Right kidney (tissue), 1 donor: ENCODE data around the gene GPR68.
"Not testable (repeated sequence)": the region's sequence is repeated elsewhere in the genome, so short reads cannot be mapped to it uniquely, and the experiment has no call there.

ENCODE experiments used
- DNase-seq: peaks from one replicate; pipeline ENCODE4 v3.0.0-alpha.2; 2016

Gene GPR68

DNA sequence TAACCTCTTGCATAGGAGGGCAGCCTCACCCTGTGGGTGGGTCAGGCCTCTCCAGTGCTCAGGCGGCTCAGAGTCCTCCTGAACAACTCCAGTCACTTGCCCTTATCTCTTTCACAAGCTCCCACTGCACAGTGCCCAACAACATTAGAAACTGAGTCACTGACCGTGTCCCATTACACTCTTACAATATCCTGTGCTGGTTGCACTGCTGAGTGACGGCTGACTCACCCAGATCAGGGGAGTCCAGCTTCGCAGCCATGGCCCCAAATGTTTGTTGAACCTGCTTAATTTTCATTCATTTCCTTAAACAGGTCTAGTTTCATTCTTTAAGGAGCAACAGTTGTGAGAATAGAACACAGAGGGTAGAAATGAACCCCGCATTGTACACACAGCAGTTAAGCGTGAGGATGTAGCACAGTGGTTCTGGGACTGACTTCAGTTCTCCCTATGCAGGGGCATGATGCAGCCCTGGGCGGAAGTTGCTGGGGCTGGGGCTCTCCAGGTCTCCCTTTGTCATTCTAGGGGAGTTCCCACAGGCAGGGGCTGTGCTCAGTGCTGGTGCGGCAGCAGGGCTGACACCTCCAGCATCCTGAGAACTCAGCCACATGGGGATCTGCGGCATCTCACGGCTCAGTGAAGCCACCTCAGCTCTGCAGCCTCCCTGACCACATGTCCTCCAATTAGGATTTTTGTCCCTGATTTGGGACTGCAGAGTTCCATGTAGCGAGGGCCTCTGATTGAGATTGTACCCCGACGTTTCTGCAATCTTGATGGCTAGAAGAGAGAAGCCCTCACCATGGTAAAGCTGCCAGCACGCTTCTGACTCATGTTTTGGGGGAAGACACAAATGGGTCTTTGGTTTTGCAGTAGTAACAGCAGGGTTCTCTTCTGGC is 16.1 kb downstream of the GPR68 start:
- no peak for DNase-seq

DNA sequence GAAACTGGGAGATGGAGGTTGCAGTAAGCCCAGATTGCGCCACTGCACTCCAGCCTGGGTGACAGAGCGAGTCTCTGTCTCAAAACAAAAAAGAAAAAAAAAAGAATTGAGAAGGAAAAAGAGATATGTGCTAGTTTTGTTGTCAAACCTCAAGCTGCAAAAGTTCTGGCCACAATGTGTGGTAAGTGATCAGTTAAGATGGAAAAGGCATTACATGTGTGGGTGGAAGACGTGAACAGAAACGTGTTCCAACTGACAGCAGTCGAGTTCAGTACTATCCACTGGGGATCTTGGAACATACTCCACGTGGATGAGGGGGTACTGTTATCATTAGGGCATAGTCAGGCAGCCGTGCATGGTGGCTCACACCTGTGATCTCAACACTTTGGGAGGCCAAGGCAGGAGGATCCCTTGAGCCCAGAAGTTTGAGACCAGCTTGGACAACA is 17.3 kb downstream of the GPR68 start:
- DNase-seq, result no peak

DNA sequence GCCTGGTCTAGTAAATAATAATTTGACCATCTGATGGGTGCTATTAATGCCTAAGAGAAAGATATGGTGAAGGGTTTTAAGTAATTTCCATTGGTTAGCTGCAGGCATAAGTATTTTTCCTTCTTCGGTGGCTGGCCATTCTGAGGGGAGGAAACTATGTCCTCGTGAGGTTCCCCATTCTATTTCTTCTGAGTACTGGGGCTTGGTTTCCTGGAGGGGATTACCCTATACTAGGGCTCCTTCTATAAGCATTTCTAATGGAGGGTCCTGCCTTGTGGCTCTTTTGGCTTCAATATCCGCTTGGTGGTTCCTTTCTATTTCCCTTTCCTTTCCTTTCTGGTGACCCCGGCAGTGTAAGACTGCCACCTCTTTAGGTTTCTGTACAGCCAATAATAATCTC is 18.1 kb downstream of the GPR68 start:
- not testable (repeated sequence) for DNase-seq

DNA sequence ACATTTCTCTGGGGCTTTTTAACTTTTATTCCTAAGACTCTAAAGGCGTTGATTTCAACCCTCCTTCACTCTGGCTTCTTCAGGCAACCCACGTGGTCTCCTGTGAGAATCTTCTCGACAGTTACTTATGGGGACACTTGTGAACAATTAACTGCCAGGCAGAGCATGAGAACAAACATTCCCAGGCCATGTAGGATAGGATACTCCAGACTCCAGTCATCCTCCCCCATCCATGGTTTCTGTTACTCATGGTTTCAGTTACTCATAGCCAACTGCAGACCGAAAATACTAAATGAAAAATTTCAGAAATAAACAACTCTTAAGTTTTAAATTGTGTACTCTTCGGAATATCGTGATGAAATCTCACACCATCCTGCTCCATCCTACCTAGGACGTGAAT is 19.5 kb downstream of the GPR68 start:
- DNase-seq, result no peak

DNA sequence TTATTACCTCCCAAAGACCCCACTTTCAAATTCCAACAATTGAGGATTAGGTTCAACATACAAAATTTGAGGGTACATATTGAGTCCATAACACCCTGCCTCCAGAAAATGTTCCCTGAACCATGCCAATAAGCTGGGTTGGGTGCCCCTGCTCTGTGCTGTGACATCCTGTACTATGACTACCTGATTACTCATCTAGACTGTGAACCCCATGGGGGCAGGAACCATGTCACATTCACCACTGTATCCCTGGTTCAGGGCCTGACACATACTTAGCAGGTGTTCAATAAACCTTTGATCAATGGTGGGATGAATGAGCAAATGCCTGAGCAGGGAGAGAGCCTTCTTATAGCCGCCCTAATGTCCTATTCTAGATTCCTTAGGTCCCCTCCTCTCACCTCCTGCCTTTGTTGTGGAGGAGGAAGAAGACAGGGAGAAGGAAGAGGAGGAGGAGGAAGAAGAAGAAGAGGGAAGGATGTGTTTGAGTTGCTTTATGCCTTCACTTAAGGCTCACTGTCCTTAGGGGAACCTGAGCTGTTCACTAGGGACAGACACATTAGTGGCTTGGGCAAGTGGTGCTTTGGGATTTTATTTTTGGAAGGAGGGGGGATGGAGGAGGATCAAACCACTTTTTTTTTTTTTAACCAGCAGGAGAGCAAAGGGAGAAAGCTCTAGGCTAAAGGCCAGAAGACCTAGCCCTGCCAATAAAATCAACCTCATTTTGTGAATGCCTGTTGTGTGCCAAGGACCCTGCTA is 21.3 kb downstream of the GPR68 start:
- no peak for DNase-seq

DNA sequence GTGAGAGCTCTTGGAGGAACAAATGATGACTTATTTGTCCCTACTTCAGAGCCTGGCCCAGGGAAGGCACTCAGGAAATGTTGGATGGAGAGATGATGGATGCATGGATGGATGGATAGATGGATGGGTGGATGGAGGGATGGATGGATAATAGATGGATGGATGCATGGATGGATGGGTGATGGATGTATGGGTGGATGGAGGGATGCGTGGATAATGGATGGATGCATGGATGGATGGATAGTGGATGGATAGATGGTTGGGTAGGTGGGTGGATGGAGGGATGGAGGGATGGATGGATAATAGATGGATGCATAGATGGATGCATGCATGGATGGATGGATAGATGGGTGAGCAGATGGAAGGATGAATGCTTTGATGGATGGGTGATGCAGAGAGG is 23.2 kb downstream of the GPR68 start:
- no peak for DNase-seq

DNA sequence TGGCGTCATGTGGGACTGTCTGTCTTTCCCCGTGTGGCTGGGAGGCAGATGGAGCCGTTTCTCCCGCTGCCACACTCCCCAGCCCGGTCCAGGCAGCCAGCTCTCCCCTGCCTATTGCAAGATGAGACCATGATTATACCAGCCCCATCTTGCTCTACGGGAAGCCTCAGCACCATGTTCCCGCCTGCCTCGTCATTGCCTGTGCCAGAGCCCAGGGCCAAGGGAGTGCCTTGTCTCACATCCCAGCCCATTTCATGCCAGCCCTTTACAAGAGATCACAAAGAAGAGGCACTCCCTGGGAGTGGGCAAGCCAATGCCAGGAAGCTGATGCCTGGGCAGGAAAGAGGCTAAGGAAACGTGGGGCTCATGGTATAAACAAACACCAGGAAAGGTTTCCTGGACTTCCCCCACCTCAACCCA is 23.9 kb downstream of the GPR68 start:
- no peak for DNase-seq

DNA sequence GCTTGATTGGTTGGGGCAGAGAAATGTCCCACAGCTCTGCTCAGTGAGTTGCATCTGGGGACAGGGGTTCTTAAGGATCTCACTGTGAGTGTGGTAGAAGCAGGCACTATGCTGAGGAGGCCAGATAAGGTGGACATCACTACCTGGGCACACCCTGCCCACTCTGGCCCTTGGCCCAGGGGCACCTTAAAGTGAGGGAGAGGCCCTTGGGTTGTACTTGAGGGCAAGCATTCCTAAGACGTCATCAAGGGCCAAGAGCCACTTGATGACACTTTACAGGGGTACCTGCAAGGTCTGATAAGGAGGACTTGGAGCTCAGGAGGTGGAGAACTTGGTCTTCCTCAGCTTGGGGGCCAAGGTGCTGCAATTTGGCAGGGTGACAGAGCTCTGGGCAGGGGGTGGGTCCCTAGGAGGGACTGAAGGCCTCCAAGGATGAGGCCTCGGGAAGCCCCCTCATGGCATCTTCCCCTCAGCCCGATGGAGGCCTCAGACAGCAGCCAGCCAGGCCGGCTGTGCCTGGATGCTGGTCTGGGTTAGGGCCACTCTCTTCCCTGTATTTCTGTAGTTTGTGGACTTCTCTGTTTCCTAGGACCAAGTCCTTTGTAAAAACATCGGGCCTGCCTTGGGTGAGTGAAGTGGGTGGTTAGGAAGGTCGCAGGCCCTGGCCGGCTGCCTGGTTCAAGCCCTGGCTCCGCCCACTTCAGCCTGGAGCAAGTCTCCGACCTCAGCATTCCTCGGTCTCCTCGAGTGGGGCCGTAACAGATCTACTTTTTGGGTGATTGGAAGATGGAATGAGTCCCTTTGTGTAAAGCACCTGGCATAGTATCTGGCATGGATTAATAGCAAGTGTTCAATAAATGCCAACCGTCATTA is 24.8 kb downstream of the GPR68 start:
- no peak for DNase-seq

DNA sequence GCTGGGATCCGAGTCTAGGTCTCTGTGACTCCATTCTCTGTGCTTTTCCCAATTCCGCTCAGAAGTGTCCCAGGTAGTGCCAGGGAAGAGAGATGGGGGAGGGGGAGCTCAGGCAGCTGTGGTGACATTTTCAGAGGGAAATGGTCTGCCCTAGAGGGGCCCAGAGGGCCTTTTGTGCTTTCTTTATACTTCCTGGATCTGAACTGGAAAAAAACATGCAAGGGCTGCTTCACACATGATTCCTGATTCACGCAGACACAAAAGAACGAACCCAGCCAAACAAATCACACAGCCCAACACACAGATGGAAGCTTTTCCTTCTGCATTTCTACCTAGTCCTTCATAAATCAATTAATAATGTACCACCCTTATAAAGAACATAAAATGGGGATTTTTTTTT is 26.5 kb downstream of the GPR68 start:
- DNase-seq, result no peak

DNA sequence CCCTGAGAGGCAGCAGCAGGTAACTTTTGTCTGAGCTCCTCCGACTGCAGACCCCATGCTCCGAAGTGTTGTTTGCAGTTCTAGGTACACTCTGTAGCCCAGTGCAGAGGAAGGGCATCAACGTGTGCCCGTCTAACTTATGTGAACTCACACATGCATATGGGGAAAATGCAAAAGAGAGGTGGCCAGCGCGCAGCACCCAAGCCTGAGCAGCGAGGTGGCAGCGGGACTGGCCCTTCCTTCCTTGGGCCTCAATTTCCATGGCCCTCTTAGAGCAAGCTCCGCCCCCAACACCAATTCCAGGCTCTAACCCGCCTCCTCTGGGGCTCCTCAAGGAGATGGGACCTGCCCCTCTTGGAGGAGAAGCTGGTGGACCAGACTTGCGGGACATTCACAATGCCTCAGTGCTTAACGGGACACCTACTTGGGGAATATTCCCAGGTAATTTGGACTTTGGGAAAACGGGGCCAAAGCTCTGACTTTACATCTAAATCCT is 27.7 kb downstream of the GPR68 start:
- no peak for DNase-seq

DNA sequence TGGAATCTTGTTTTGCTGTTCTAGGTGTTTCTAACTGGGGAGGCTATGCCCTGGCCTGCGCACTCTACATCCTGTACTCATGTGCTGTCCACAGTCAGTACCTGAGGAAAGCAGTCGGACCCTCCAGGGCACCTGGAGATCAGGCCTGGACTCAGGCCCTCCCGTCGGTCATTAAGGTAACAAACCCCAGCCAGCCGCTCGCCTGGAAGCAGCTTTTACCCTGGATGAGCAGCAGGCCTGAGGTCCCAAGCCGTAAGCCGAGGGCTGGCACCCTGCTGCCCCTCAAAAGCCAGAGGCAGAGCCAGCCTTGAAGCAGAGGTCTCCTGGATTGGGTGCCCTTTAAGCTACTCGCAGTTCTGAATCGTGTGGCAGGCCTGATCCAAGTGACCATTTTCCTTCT is 29.1 kb downstream of the GPR68 start:
- no peak for DNase-seq

DNA sequence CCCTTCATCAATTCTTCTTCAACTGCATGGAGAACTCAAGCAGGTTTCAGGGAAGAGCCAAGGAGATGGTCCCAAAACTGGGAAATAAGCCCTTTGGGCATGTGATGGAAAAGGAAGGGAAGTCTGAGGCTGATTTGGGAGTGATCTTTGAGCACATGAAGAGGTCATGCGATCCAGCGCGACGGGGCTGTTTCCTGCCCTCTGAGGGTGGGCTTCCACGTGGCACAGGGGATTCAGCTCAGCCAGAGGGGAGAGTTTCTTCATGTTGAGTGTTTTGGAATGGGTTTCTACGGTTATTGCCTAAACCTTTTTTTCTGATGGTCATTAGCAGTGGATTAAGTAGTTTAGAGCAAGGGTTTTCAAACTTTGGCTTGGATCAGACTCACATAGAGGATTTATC is 30.2 kb downstream of the GPR68 start:
- DNase-seq, result no peak

DNA sequence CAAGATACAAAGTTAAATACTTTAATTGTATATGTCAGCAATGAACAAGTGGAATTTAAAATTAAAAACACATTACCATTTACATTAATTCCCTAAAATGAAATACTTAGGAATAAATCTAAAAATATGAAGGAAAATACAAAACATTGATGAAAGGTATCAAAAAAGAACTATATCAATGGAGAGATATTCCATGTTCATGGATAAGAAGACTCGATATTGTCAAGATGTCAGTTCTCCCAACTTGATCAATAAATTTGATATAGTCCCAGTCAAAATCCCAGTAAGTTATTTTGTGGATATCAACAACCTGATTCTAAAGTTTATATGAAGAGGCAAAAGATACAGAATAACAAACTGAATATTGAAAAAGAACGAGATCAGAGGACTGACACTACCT is 33.5 kb downstream of the GPR68 start:
- no peak for DNase-seq

DNA sequence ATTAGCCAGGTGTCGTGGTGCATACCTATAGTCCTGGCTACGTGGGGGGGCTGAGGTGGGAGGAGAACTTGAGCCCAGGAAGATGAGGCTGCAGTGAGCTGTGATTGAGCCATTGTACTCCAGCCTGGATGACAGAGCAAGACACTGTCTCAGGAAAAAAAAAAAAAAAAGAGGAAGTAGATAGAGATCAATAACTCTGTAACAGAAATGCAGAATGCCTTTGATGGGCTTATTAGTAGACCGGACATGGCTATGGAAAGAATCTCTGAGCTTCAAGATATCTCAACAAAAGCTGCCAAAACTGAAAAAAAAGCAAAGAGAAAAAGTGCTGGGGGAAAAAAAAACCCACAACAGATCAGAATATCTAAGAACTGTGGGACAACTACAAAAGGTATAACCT is 37.5 kb downstream of the GPR68 start:
- no peak for DNase-seq

DNA sequence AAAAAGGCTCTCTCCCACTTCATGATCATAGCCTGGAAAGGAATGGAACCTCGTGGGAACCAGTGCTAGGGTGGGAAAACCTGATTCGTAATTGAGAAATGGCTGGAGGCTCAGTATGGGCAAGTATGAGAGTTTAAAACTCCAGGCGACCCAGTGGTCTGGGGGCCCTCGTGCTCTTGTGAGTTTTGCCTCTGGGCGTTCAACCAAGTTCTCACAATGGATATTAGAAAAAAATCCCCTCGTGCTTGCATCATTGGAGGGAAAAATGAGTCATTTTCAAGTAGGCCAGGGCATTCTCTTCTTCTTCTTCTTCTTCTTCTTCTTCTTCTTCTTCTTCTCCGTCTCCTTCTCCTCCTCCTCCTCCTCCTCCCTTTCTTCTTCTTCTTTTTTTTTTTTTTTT is 39.0 kb downstream of the GPR68 start:
- DNase-seq, result no peak

DNA sequence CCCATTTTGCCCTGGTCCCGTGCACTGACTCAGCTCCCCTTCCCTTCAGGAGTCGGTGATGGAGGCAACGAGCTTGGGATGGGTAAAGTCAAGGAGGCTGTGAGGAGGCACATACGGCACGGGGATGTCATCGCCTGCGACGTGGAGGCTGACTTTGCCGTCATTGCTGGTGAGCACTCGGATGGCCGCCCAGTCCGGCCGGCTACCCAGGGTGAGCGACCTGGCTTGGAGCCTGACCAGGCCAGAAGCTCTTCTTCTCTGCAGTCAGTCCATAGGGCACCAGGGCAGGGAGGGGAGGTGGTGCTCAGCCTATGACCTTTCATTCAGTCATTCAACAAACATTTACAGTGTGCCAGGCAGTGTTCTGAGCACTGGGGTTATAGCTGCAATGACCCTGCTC is 39.8 kb downstream of the GPR68 start:
- DNase-seq, result no peak

DNA sequence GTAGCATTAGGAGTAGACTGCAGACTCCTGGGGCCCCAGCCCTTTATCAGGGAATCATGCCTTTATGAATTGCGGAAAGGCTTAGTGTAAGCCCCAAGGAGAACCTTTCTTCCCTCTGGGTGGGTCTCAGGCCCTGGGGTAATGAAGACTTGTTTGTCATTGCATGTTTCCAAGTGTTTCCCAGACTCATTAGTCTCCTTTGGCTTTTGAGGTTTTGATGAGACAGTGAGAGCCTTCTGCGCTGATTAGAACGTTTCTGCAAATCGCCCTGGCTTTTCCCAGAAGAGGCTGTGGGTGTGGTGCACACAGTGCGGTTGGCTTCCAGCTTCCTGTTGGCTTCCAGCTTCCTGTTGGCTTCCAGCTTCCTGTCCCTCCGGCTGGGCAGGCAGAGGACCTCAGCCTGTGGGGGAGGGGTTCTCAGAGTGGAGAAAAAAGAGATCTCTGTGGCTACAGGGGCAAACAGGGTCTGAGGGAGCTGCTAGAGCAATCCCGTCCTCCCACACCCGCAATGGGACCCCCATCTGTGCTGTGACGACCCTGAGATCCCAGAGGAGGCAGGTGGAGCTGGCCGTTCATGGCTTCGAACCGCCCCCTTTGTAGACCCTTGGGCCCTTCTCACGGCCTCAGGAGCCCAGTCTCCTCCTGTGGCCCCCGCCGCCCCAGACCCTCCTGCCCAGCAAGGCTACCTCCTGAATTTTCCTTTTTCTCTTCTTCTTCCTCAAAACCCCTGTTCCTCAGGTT is 42.1 kb downstream of the GPR68 start:
- DNase-seq, result no peak

DNA sequence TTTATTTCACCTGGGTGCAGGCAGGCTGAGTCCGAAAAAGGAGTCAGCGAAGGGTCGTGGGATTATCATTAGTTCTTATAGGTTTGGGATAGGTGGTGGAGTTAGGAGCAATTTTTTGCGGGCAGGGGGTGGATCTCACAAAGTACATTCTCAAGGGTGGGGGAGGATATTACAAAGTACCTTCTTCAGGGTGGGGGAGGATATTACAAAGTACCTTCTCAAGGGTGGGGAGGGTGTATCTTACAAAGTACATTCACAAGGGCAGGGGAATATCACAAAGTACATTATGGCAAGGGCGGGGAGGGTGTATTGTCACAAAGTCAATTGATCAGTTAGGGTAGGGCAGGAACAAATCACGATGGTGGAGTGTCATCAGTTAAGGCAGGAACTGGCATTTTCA is 43.7 kb downstream of the GPR68 start:
- not testable (repeated sequence) for DNase-seq

DNA sequence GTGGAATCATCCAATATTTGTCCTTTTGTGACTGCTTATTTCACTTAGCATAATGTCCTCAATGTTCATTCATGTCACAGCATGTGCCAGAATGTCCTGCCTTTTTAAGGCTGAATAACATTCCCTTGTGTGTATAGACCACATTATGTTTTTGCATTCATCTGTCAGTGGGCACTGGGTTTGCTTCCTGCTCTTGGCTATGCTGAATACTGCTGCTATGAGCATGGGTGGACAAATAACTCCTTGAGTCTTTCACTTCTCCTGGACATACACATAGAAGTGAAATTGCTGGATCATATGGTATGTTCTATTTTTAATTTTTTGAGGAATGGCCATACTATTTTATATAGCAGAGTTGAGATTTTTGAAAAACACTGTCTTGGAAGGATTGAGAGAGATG is 46.9 kb downstream of the GPR68 start:
- no peak for DNase-seq

DNA sequence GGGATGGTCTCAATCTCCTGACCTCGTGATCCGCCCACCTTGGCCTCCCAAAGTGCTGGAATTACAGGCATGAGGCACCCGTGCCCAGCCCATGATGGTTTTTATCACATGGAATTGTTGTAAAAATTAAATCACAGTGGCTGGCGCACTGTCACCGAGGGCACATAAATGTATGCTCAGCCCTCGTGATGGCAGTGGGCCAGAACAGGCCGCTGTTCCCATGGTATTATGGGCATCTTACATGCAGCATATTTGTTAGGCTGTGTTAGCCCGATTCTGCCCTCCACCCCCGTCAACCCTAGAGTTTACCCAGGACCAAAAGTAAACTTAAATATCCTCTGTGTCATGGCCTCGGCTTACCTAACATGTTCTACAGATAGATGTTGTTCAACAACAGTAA is 48.6 kb downstream of the GPR68 start:
- DNase-seq, result no peak

DNA sequence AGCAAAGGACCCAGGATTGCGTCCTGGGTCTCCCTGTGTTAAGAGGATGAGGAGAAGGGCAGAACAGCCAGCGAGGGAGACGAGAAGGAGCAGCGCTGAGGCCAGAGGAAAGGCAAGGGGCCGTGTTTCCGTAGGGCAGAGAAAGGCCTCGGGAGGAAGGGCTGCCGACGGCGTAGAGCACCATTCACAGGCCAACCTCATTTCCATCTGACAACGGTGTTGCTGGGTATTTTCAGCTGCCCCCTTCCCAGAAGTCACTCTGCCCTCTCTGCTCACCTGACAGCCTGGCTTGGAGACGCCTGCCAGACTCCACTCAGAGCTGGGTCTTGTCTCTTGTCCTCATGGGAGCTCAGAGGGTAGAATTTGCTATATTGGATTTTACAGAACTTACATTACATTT is 51.4 kb downstream of the GPR68 start:
- no peak for DNase-seq

DNA sequence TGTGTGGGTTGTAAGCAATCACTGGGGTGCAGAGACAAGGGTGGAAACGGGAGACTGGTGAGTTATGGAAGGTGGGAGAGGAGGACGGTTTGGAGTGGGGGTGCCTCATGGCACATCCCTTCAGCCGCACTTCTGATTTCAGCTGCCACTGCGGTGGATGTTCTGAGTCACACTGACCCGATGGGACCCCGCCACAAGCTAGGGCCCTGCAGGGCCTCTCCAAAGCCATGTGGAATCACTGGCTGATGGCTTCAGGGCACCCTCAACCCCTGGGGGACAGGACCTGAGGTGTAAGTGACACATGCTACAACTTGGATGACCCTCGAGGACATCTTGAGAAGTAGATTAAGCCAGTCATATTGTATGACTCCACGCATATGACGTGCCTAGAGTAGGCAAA is 53.7 kb downstream of the GPR68 start:
- no peak for DNase-seq
